CD4-positive, alpha-beta T cell treated with Interleukin-2 at 100 ng/mL for 4 hours (primary cell): ENCODE results near the gene HIP1.
"Not testable (repeated sequence)": the region's sequence is repeated elsewhere in the genome, so short reads cannot be mapped to it uniquely, and the experiment has no call there.

Experiments used
- DNase-seq: peaks from one replicate; pipeline ENCODE4 v3.0.0-alpha.2; 2020; ENCODE audit warnings: low spot score

The HIP1 gene

GRCh38 chr7:75738975-75739795 is 444 bp upstream of the HIP1 start:
- DNase-seq, result peak; percentile 100

GRCh38 chr7:75737856-75738603 is 711 bp downstream of the HIP1 start:
- DNase-seq, result no peak

- DNase-seq, result no peak
Observed at GRCh38 chr7:75735581-75736350, 3.0 kb downstream of the HIP1 start.

- no peak for DNase-seq
Observed at GRCh38 chr7:75734586-75735458, 3.9 kb downstream of the HIP1 start.

GRCh38 chr7:75732764-75733630 is 5.7 kb downstream of the HIP1 start:
- DNase-seq, result no peak

- no peak for DNase-seq
Observed at GRCh38 chr7:75732016-75732521, 6.7 kb downstream of the HIP1 start.

GRCh38 chr7:75729851-75730274 is 8.9 kb downstream of the HIP1 start:
- no peak for DNase-seq

GRCh38 chr7:75727881-75728593 is 10.7 kb downstream of the HIP1 start:
- DNase-seq, result peak; percentile 70

GRCh38 chr7:75727351-75727750 is 11.4 kb downstream of the HIP1 start:
- DNase-seq, result not testable (repeated sequence)

GRCh38 chr7:75725306-75725705 is 13.4 kb downstream of the HIP1 start:
- no peak for DNase-seq

- no peak for DNase-seq
Observed at GRCh38 chr7:75723444-75723843, 15.3 kb downstream of the HIP1 start.

GRCh38 chr7:75722373-75722772 is 16.4 kb downstream of the HIP1 start:
- DNase-seq, result no peak

GRCh38 chr7:75721922-75722321 is 16.8 kb downstream of the HIP1 start:
- DNase-seq, result not testable (repeated sequence)

GRCh38 chr7:75721426-75721825 is 17.3 kb downstream of the HIP1 start:
- no peak for DNase-seq

GRCh38 chr7:75719626-75720025 is 19.1 kb downstream of the HIP1 start:
- no peak for DNase-seq

- DNase-seq, result no peak
Observed at GRCh38 chr7:75718390-75719031, 20.2 kb downstream of the HIP1 start.

- DNase-seq, result not testable (repeated sequence)
Observed at GRCh38 chr7:75717746-75718145, 21.0 kb downstream of the HIP1 start.

GRCh38 chr7:75716992-75717626 is 21.6 kb downstream of the HIP1 start:
- DNase-seq, result no peak

GRCh38 chr7:75715864-75716263 is 22.9 kb downstream of the HIP1 start:
- no peak for DNase-seq
